ENCODE data around the gene ALPI.

Gene ALPI

GRCh38 chr2:232483923-232484627 lies 28.1 kb downstream of the ALPI start:
- no peak for ATAC-seq
- TF ChIP-seq ARNTL (CRISPR knock-in tag; IDR thresholded peaks at IDR 0.05; ENCODE audit: borderline replicate concordance, low read depth) (no peak), CREB5 (CRISPR knock-in tag; IDR thresholded peaks at IDR 0.05; ENCODE audit: low read depth) (no peak), ZNF70 (CRISPR knock-in tag; IDR thresholded peaks at IDR 0.05) (no peak), ZFP3 (CRISPR knock-in tag; IDR thresholded peaks at IDR 0.05) (no peak), TCF4 (CRISPR knock-in tag; IDR thresholded peaks at IDR 0.05; ENCODE audit: borderline replicate concordance) (no peak), CSRNP3 (CRISPR knock-in tag; IDR thresholded peaks at IDR 0.05) (no peak), PPARA (CRISPR knock-in tag; IDR thresholded peaks at IDR 0.05; ENCODE audit: borderline replicate concordance) (no peak), ESRRG (CRISPR knock-in tag; IDR thresholded peaks at IDR 0.05) (no peak), ISL1 (CRISPR knock-in tag; IDR thresholded peaks at IDR 0.05) (no peak), OSR1 (CRISPR knock-in tag; IDR thresholded peaks at IDR 0.05) (no peak), TOX (CRISPR knock-in tag; IDR thresholded peaks at IDR 0.05; ENCODE audit: borderline replicate concordance) (no peak), ZNF8 (CRISPR knock-in tag; IDR thresholded peaks at IDR 0.05) (no peak)

GRCh38 chr2:232484628-232485347 lies 28.8 kb downstream of the ALPI start:
- TF ChIP-seq ZFP3 (CRISPR knock-in tag; IDR thresholded peaks at IDR 0.05) (no peak), CREB5 (CRISPR knock-in tag; IDR thresholded peaks at IDR 0.05; ENCODE audit: low read depth) (no peak), ZC3H10 (CRISPR knock-in tag; IDR thresholded peaks at IDR 0.05) (no peak), ISL1 (CRISPR knock-in tag; IDR thresholded peaks at IDR 0.05) (no peak), ESRRG (CRISPR knock-in tag; IDR thresholded peaks at IDR 0.05) (no peak), ZNF8 (CRISPR knock-in tag; IDR thresholded peaks at IDR 0.05) (no peak), BACH2 (CRISPR knock-in tag; IDR thresholded peaks at IDR 0.05; ENCODE audit: borderline replicate concordance) (no peak), TSHZ2 (CRISPR knock-in tag; IDR thresholded peaks at IDR 0.05) (no peak), ARNTL (CRISPR knock-in tag; IDR thresholded peaks at IDR 0.05; ENCODE audit: borderline replicate concordance, low read depth) (no peak), CSDC2 (CRISPR knock-in tag; IDR thresholded peaks at IDR 0.05) (no peak), SNAI2 (CRISPR knock-in tag; IDR thresholded peaks at IDR 0.05) (no peak), GLIS3 (CRISPR knock-in tag; IDR thresholded peaks at IDR 0.05) (no peak), TOX (CRISPR knock-in tag; IDR thresholded peaks at IDR 0.05; ENCODE audit: borderline replicate concordance) (no peak), RARB (CRISPR knock-in tag; IDR thresholded peaks at IDR 0.05) (no peak), PPARA (CRISPR knock-in tag; IDR thresholded peaks at IDR 0.05; ENCODE audit: borderline replicate concordance) (no peak), CSRNP3 (CRISPR knock-in tag; IDR thresholded peaks at IDR 0.05) (no peak), ZNF565 (CRISPR knock-in tag; conservative IDR thresholded peaks at IDR 0.05; ENCODE audit: low read depth) (no peak), ZNF70 (CRISPR knock-in tag; IDR thresholded peaks at IDR 0.05) (no peak)
- no peak for ATAC-seq
